ENCODE measurements around the gene MISP. TPM values are rescaled to one million over a fixed set of nuclear protein-coding genes. Genes with fewer than 3 reads are reported as not detected.

The MISP gene
- total RNA-seq, 3 donors from 2014 or later = 0.16 to 3.6 (median 2.5) TPM

DNA sequence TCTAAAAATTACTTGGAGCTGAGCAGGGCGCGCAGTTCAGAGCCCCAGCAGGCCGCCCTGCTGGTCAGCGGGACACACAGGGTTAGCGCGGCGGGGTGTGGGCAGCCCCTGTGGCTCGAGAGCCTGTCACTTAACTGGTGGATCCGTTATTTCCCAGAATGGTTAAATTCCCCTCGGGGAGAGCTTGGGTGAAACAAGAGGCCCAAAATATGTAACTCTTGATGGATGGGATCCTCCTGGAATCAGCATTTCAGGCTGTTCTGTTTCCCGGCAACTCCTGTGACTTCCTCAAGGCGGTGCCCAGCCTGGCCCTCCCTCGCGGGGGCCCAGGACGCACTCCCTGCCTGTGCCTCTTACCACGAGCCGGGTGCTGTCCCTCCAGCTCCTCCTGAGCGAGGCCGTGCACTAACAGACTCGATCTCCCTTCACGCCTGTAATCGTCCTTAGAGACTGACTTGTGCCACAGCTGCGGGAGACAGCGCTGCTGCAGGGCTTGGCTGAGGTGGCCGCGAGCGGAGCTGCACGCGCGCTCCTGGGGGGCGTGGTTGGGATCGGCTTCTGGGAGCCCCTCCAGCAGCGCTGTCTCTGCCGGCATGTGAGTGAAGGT is 56.0 kb downstream of the MISP start:
- H3K4me3 ChIP-seq = no peak overlapping the region
- TF ChIP-seq, protein P1, sequence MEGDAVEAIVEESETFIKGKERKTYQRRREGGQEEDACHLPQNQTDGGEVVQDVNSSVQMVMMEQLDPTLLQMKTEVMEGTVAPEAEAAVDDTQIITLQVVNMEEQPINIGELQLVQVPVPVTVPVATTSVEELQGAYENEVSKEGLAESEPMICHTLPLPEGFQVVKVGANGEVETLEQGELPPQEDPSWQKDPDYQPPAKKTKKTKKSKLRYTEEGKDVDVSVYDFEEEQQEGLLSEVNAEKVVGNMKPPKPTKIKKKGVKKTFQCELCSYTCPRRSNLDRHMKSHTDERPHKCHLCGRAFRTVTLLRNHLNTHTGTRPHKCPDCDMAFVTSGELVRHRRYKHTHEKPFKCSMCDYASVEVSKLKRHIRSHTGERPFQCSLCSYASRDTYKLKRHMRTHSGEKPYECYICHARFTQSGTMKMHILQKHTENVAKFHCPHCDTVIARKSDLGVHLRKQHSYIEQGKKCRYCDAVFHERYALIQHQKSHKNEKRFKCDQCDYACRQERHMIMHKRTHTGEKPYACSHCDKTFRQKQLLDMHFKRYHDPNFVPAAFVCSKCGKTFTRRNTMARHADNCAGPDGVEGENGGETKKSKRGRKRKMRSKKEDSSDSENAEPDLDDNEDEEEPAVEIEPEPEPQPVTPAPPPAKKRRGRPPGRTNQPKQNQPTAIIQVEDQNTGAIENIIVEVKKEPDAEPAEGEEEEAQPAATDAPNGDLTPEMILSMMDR (IDR thresholded peaks at IDR 0.05) = no peak
- peak in 1 of 3 donors; percentile 9 for TF ChIP-seq POLR2AphosphoS5 (IDR thresholded peaks at IDR 0.05)
- no peak overlapping the region for H3K27ac ChIP-seq
- no peaks in the 10 kb centered on the region for H3K27me3 ChIP-seq
- no peak for DNase-seq (ENCODE audit: low spot score in 2 of 2)
- H3K36me3 ChIP-seq = peaks cover 31% of the 10 kb centered on the region
- H3K9me3 ChIP-seq = no peaks in the 10 kb centered on the region
- peaks cover 7 to 16% of the 10 kb centered on the region in 2 donors for H3K4me1 ChIP-seq
- intact Hi-C loops (cut with DNase I; ENCODE audit: low total_unique reads) = no loop called here

DNA sequence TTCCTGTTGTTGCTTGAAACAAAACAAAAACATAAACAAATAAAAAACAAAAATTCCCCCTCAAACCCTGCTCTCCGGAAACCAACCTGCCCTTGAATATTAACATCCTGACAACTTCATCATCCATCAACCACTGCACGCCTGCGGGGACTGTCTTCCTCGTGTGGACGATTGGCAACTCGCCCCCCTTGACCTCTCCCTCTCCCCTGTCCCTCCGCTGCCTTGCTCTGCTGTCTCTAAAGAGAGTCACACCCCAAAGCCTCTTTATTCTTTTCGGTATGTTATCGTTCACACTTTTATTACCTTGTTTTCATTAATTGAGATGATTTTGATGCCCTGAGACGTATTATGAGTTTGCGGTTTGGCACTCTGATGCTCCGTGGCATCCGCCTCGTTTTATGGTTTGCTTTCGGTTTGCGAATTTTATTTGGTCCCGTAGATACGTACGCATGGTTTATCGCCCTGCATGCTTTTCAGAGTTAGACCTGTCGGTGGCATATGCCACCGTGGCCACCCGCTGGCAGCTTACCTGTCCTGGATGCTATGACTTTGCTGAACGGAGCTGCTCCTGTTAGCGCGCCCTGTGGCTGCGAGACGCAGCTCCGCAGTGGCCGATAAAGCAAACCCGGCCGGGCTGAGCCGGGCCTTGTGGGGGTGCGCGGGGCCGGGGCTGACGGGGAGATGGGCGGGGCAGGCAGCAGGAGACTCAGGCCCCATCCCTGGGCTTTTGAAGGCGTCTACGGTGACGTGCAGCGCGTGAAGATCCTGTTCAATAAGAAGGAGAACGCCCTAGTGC is 56.9 kb downstream of the MISP start:
- Histone ChIP-seq H3K27ac (peak overlapping the region in 1 of 2 donors; percentile 3), H3K27me3 (no peaks in the 10 kb centered on the region), H3K4me3 (no peak overlapping the region), H3K4me1 (peaks cover 5 to 8% of the 10 kb centered on the region in 2 donors), H3K36me3 (peaks cover 31% of the 10 kb centered on the region), H3K9me3 (no peaks in the 10 kb centered on the region)
- no peak for DNase-seq (ENCODE audit: low spot score in 2 of 2)
- intact Hi-C loops (cut with DNase I; ENCODE audit: low total_unique reads) = no loop called here
- no peak for TF ChIP-seq POLR2AphosphoS5 (IDR thresholded peaks at IDR 0.05)
- TF ChIP-seq POLR2A (IDR thresholded peaks at IDR 0.05) = no peak
- TF ChIP-seq, protein P1 (IDR thresholded peaks at IDR 0.05) = no peak

DNA sequence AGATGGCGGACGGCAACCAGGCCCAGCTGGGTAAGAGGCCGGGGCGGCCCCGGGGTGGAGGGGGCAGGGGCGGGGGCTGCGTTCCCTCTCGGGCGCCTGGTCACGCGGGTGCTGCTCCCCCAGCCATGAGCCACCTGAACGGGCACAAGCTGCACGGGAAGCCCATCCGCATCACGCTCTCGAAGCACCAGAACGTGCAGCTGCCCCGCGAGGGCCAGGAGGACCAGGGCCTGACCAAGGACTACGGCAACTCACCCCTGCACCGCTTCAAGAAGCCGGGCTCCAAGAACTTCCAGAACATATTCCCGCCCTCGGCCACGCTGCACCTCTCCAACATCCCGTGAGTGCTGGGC is 57.5 kb downstream of the MISP start:
- Histone ChIP-seq H3K9me3 (no peaks in the 10 kb centered on the region), H3K36me3 (peaks cover 31% of the 10 kb centered on the region), H3K27me3 (no peaks in the 10 kb centered on the region), H3K4me1 (peaks cover 0 to 2% of the 10 kb centered on the region in 2 donors), H3K4me3 (no peak overlapping the region), H3K27ac (no peak overlapping the region)
- DNase-seq (ENCODE audit: low spot score in 2 of 2) = no peak
- intact Hi-C loops (cut with DNase I; ENCODE audit: low total_unique reads) = no loop called here
- TF ChIP-seq POLR2AphosphoS5 (IDR thresholded peaks at IDR 0.05) = no peak
- TF ChIP-seq, protein P1 (IDR thresholded peaks at IDR 0.05) = no peak
- TF ChIP-seq POLR2A (IDR thresholded peaks at IDR 0.05) = no peak

DNA sequence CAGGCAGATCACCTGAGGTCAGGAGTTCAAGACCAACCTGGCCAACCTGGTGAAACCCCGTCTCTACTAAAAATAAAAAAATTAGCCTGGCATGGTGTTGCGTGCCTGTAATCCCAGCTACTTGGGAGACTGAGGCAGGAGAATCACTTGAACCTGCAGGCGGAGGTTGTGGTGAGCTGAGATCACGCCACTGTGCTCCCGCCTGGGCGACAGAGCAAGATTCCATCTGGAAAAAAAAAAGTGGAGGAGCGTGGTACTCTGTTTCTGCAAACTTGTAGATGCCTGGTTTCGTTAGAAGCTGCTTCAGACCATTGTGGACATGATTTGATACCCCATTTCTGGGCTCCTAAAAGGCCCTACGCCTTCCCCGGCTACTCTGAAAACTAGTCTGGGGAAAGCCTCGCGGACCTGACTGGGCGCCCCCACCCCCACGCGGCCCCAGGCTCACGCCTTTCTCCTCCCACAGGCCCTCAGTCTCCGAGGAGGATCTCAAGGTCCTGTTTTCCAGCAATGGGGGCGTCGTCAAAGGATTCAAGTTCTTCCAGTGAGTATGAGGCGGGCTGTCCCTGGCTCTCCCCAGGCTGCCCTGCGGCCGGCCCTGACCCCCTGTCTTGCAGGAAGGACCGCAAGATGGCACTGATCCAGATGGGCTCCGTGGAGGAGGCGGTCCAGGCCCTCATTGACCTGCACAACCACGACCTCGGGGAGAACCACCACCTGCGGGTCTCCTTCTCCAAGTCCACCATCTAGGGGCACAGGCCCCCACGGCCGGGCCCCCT is 59.4 kb downstream of the MISP start:
- DNase-seq (ENCODE audit: low spot score in 2 of 2) = no peak

DNA sequence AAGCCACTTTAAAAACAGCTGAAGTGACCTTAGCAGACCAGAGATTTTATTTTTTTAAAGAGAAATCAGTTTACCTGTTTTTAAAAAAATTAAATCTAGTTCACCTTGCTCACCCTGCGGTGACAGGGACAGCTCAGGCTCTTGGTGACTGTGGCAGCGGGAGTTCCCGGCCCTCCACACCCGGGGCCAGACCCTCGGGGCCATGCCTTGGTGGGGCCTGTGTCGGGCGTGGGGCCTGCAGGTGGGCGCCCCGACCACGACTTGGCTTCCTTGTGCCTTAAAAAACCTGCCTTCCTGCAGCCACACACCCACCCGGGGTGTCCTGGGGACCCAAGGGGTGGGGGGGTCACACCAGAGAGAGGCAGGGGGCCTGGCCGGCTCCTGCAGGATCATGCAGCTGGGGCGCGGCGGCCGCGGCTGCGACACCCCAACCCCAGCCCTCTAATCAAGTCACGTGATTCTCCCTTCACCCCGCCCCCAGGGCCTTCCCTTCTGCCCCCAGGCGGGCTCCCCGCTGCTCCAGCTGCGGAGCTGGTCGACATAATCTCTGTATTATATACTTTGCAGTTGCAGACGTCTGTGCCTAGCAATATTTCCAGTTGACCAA is 60.1 kb downstream of the MISP start:
- H3K27ac ChIP-seq = peak overlapping the region in 1 of 2 donors; percentile 32
- no peaks in the 10 kb centered on the region for H3K27me3 ChIP-seq
- H3K4me3 ChIP-seq = no peak overlapping the region
- no peak for DNase-seq (ENCODE audit: low spot score in 2 of 2)
- peaks cover 16% of the 10 kb centered on the region for H3K36me3 ChIP-seq
- TF ChIP-seq, protein P1 (IDR thresholded peaks at IDR 0.05) = no peak
- no peak for TF ChIP-seq POLR2AphosphoS5 (IDR thresholded peaks at IDR 0.05)
- no peak for TF ChIP-seq POLR2A (IDR thresholded peaks at IDR 0.05)
- H3K4me1 ChIP-seq = no peaks in the 10 kb centered on the region
- H3K9me3 ChIP-seq = no peaks in the 10 kb centered on the region
- intact Hi-C loops (cut with DNase I; ENCODE audit: low total_unique reads) = no loop called here

More for the DNA sequence above, 59.4 kb downstream of the MISP start:
- peaks cover 22% of the 10 kb centered on the region for H3K36me3 ChIP-seq
- intact Hi-C loops (cut with DNase I; ENCODE audit: low total_unique reads) = no loop called here
- no peak overlapping the region for H3K4me3 ChIP-seq
- no peaks in the 10 kb centered on the region for H3K4me1 ChIP-seq
- H3K9me3 ChIP-seq = no peaks in the 10 kb centered on the region
- TF ChIP-seq POLR2A (IDR thresholded peaks at IDR 0.05) = no peak
- no peak for TF ChIP-seq POLR2AphosphoS5 (IDR thresholded peaks at IDR 0.05)
- no peaks in the 10 kb centered on the region for H3K27me3 ChIP-seq
- no peak overlapping the region for H3K27ac ChIP-seq

All from breast epithelium (tissue), 4 donors.